Lower leg skin (tissue), 3 donors: ENCODE data around the gene FOSB.

Experiments used
- POLR2A ChIP-seq, 2 donors: fragments of 450-650 bp; IDR thresholded peaks; one replicate each; pipeline ENCODE4 v1.6.1; 2016 to 2017; ENCODE audit warnings: antibody characterized with exemption in 2 of 2, mild to moderate bottlenecking in 1 of 2, moderate library complexity in 1 of 2
- TF ChIP-seq, protein P1 (sequence below), 3 donors: fragments of 450-650 bp; IDR thresholded peaks; one replicate each; pipeline ENCODE4 v1.5.1; 2016; ENCODE audit warnings: antibody characterized with exemption in 3 of 3, mild to moderate bottlenecking in 3 of 3, moderate library complexity in 2 of 3

DNA sequence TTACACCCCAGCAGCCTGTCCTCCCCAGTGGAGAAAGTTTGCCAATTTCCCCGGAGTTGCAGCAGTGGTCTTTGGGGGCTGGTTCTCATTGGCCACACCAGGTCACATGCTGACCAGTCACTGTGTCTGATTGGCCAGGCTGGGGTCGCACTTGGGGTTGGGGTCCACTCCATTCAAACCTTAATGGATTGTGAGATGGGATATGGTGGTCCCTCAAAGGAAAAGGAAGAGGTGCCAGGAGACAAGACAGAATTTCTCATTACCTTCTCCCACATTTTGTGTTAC, 33.9 kb downstream of the FOSB start:
- TF ChIP-seq, protein P1, sequence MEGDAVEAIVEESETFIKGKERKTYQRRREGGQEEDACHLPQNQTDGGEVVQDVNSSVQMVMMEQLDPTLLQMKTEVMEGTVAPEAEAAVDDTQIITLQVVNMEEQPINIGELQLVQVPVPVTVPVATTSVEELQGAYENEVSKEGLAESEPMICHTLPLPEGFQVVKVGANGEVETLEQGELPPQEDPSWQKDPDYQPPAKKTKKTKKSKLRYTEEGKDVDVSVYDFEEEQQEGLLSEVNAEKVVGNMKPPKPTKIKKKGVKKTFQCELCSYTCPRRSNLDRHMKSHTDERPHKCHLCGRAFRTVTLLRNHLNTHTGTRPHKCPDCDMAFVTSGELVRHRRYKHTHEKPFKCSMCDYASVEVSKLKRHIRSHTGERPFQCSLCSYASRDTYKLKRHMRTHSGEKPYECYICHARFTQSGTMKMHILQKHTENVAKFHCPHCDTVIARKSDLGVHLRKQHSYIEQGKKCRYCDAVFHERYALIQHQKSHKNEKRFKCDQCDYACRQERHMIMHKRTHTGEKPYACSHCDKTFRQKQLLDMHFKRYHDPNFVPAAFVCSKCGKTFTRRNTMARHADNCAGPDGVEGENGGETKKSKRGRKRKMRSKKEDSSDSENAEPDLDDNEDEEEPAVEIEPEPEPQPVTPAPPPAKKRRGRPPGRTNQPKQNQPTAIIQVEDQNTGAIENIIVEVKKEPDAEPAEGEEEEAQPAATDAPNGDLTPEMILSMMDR (IDR thresholded peaks at IDR 0.05), result no peak
- TF ChIP-seq POLR2A (IDR thresholded peaks at IDR 0.05), result no peak
